OCI-LY3 (cell line): ENCODE results near the gene RNASEL.

Source experiments
- EZH2phosphoT487 ChIP-seq: fragments of 200-600 bp; shearing (Covaris generic); IDR thresholded peaks from 2 replicates; pipeline ENCODE4 v1.6.1; 2018; ENCODE audit warnings: antibody characterized with exemption, mixed run types, low read depth
- TF ChIP-seq, protein P1 (sequence below): fragments of 200-600, 300-600 bp; sonication (generic); IDR thresholded peaks from 2 replicates; pipeline ENCODE4 v1.5.1; 2014; ENCODE audit warnings: antibody characterized with exemption, low read length, low read depth

DNA sequence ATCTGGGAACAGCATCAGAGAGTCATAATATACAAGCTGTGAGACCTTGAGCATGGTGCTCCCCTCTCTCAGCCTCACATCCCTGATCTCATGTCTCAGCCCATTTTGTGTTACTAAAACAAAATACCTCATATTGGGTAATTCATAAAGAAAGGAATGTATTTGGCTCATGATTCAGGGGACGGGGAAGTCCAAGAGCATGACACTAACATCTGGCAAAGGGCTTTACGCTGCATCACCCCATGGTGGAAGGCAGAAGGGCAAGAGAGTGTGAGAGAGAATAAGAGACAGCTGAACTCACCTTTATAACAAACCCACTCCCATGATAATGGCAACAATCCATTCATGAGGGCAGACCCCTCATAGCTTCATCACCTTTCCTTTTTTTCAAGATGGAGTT is 36.5 kb downstream of the RNASEL start:
- TF ChIP-seq, protein P1, sequence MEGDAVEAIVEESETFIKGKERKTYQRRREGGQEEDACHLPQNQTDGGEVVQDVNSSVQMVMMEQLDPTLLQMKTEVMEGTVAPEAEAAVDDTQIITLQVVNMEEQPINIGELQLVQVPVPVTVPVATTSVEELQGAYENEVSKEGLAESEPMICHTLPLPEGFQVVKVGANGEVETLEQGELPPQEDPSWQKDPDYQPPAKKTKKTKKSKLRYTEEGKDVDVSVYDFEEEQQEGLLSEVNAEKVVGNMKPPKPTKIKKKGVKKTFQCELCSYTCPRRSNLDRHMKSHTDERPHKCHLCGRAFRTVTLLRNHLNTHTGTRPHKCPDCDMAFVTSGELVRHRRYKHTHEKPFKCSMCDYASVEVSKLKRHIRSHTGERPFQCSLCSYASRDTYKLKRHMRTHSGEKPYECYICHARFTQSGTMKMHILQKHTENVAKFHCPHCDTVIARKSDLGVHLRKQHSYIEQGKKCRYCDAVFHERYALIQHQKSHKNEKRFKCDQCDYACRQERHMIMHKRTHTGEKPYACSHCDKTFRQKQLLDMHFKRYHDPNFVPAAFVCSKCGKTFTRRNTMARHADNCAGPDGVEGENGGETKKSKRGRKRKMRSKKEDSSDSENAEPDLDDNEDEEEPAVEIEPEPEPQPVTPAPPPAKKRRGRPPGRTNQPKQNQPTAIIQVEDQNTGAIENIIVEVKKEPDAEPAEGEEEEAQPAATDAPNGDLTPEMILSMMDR = no peak
- TF ChIP-seq EZH2phosphoT487 = no peak
